HG02678 (cell line): Measurements from ENCODE around the gene PRKG1.
A peak's percentile ranks its signal among the peaks of the same experiment; 100 is the strongest.
"Not testable (repeated sequence)": the region's sequence is repeated elsewhere in the genome, so short reads cannot be mapped to it uniquely, and the experiment has no call there.

Source experiments
- ATAC-seq: cut with Tn5 transposase; IDR thresholded peaks from one replicate; pipeline ENCODE4 v1.9.1; 2021; ENCODE audit warnings: mild to moderate bottlenecking, moderate library complexity; ENCODE audit not compliant: unreplicated experiment

Gene PRKG1

DNA sequence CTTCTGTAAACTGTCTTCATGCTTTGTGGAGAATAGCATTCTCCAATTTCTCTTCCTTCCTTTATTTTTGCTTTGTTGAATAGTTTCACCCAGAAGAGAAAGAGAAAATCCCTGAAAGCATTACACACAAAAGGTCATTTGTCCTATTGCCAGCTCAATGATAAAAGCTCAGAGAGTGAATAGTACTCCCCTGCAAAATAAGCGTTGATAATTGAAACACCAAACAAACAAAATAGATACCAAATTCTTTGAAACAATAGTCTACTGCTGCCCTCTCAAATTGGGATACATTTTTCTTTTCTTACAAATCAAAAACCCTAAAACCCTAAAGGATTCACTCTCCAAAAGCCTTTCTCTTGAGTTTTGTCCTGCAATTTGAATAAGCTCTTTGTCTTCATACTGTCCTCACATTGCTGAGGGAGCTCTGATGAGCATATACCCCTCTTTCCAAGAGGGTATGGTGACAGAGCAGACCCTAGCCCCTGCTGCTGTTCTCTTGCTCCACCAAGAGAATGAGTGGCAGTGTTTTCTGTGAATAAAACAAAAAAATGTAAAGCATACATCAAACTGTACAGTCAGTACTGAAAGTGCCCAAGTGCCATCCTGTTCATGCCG lies 490.7 kb downstream of the PRKG1 start:
- no peak for ATAC-seq

DNA sequence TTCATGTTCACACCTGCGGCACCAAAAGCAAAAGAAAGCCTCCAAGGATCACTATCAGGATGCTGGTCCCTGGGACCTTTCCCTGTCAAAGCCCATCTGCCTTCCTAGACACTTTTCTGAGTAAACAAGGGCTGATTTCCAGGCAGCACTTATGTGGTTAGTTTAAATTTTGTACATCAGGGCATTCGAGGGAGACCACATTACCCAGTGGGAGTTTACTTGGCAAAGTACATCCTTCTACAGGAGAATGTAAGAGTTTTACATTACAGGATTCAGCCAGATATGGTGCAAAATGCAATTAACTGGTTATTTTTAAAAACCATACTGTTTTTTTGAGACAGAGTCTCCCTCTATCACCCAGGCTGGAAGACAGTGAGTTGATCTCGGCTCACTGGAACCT lies 493.0 kb downstream of the PRKG1 start:
- no peak for ATAC-seq

DNA sequence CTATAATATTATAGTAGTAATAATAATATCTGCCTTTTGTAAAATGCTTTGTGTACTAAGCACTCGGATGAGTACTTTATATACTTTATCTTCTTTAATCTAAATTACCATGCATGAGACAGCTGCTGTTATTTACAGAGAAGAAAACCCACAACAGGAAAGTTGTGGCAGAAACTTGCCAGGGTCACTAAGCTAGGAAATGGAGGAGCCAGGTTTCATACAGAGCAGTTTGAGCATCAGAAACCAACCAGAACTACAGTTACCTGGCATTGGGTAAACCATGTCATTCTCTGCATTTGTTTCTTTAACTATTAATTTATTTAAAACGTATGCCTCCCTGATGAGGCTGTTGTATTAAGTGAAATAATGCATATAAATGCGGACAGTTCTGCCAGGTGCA lies 495.2 kb downstream of the PRKG1 start:
- ATAC-seq: no peak

DNA sequence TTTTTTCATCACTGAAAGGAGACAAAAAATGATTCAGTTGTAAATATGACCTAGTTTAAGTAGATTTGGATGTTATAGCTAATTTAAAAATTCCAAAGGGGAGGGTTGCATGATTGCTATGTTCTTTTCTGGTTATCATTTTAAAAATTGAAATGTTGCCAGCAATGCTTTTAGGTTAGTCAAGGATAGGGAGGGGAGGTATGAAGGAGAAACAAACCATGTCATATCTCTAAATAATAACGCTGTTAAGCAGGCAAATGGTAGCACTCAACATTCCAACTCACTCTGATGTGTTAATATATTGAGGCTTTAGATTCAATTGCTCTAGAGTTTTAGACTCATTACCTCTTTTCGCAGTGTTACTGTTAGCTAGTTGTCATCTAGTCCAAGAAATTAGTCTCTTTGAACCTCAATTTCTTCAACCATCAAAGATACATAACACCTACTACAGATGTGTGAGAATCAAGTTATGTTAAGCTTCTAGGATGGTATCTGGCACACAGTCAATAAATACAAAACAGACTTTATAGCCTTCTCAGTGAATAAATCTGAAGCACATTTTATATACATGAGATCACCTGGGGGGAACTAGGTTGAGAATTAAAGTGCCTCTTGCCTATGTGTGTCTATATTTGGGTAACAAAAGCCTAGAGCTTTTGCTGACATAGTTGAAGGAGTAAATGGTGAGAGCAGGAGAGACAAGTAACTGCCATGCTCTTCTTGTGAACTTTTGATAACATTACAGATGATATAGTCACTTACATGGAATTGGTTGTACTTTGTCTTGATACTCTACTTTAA lies 500.2 kb downstream of the PRKG1 start:
- ATAC-seq: no peak

DNA sequence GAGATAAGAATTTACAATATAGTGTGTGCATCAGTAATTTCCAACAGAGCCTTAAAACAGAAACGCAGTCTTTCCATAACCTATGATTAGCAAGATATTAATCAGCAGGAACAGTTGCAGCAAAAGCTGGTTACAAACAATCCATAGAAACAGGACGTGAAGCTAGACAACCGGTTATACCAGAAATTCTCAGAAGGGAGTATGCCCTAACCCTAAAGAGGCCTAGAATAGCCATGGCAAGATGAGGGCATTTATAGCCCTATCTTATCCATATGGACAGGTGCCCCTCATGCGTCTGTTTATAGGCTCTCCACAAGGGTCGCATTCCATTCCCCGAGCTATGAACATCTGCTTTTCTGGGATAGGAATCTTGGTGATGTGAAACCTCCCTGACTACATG lies 506.9 kb downstream of the PRKG1 start:
- not testable (repeated sequence) for ATAC-seq

DNA sequence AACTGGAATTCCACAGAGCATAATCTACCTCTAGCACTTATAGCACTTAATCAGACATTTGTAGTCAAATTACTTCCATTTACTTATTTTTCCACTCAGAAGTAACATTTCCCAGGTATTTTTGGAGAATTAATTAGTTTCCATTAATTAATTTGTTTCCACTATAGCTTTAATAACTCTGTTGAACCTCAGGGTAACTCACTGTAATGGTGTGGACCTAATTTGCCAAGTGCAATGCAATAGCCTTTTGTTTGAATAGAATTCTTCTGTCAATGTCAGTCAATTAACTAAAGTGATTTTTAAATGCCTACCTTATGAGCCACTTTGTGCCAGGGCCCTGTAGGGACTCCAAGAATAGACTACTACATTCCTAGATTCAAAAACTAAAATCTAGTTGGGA lies 509.7 kb downstream of the PRKG1 start:
- ATAC-seq: no peak

DNA sequence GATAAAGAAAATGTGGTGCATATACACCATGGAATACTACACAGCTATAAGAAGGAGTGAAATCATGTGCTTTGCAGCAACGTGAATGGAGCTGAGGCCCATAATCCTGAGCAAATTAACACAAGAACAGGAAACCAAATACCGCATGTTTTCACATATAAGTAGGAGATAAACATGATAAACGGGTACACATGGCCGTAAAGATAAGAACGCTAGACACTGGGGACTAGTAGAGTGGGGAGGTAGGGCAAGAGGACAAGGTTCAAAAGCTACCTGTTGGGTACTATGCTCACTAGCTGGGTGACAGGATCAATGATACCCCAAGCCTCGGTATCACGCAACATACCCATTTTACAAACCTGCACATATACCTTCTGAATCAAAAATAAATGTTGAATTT lies 511.5 kb downstream of the PRKG1 start:
- ATAC-seq: no peak

DNA sequence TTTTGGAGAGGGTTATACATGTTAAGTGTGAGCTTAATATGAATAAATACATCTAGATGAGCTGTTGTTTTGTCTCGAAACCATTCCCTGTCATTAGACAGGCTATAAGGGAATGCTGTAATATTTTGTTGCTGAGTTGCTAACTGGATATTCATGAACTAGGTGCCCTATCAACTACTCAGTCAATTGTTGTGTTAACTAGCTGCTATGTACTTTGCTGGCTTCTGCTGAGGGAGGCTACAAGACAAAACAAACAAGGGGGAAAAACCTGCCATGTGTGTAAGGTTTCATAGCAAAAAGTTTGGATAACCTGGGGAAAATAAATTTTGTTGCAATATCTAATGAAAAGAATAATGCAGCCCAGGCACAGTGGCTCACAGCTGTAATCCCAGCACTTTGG lies 514.7 kb downstream of the PRKG1 start:
- no peak for ATAC-seq

DNA sequence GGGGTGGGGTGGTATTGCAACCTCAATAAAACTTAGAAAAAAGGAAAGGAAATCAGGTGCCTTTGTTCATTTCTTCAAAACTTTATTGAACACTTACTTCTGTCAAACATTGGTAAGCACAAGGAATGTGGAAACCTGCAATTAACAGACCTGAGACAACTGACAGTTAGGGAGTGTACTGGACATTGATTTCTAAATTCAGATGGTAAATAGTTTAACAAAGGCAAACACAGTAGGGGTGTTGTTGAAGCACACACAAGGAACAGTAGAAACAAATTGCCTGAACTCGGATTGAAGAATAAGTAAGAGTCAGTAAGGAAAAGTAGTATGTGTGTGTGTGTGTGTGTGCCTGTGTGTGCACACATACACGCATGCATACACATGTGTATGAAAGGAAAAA lies 516.5 kb downstream of the PRKG1 start:
- no peak for ATAC-seq

DNA sequence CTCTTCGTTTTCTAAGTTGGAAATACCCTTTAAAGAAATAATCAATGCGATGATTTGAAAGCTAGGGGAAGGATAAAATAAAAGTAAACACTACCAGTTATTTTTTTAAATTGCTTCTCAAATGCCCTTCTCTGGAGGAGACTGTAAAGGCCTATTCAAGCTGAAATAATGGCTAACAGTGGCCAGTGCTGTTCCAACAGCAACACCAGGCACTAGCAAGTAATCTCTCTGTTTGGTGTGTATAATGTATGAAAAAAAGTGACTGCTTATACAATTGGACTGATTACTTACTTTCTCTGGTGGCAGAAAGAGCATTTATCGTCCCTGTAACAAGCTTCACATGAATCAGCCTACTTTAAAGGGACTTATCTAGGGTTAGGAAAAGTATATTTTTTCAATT lies 522.4 kb downstream of the PRKG1 start:
- no peak for ATAC-seq

DNA sequence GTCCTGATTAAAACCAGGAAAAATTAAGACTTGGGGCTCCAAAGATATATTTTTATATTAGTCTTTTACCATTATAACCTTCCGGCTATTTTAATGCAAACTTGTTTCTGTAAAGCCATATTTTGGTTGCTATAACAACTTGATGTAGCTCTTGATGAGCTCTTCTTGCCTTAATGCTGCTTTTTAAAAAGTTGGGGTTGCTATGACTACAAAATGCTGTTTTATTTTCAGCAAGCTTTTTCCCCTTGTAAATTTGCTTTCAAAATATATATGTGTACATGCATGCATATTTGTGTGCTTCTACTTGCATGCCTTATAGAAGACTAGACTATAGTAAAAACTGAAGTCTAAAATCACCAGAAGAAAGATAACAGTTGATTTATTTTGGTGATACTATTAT lies 525.4 kb downstream of the PRKG1 start:
- ATAC-seq: no peak

DNA sequence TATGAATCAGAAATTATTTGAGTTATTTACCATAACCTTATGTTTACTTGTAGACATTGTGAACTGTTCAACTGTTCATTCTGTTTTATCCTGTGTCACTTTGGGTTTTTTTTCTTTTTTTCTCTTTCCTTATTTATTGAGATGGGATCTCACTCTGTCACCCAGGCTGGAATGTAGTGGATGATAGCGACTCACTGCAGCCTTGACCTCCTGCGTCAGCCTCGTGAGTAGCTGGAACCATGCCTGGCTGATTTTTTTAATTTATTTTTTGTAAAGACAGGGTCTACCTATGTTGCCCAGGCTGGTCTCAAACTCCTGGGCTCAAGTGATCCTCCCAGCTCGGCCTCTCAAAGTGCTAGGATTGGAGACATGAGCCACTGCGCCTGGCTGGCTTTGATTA lies 528.0 kb downstream of the PRKG1 start:
- ATAC-seq: no peak

DNA sequence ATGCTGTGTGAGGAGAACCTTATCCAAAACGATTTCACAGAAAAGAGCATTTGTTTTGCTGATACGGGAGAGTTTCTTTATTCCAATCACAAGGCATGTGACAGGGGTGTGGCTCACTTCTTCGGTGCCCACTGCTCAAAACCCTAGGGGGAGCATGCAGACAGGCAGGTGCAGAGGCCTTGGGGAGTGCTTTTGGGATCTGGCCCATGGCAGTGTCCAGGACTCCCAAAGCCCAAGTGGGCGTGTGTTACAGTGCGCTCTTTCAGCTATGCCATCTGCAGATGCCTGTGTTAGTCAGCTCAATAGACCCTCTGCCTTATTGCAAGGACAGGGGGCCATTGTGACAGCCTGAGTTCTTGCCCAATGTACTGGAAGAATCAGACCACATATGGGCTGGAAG lies 530.3 kb downstream of the PRKG1 start:
- no peak for ATAC-seq

DNA sequence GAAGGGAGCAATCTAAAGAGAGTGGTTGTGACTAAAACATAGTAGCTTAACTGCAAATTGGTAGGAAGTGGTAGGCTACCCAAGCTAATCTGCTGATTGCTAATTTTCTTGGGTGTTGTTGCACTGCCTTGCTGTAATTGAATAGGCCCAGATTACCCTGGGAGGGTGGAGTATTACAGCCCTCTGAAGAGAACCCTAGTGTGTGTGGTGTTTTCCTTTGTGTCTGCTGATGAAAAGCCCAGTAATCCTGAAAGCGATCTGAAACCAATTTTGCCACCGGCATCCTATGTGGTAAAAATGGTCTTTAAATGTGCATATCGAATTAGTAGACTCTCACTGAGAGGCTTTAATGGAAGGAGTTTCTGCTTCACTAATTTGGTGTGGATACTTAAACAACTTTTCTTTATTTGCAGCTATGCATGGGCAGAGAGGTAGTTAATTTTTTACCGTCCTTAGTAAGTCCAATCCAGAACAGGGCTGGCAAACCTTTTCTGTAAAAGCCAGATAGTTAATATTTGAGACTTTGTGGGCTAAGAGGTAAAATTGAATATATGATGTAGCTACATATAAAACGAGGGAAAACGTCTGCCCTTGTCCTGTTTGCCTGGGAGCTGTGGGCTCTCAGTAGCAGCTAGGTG lies 532.7 kb downstream of the PRKG1 start:
- no peak for ATAC-seq

DNA sequence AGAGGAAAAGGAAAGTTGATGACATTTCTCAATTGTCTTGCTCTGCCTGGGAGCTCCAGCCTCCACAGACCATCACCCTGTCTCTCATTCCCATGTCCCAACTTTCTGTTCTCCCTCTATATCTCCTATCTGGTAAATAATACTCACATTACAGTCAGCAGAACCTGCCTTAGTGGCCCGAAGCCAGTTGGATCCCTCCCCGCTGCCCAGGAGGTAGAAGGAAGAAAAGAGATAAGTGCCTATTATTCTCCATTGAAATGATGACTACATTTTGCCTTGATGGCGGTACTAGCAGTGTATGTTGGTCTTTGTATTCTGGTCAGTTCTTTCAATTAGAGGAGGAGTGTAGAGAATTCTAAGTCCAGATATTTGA lies 533.2 kb downstream of the PRKG1 start:
- ATAC-seq: no peak

DNA sequence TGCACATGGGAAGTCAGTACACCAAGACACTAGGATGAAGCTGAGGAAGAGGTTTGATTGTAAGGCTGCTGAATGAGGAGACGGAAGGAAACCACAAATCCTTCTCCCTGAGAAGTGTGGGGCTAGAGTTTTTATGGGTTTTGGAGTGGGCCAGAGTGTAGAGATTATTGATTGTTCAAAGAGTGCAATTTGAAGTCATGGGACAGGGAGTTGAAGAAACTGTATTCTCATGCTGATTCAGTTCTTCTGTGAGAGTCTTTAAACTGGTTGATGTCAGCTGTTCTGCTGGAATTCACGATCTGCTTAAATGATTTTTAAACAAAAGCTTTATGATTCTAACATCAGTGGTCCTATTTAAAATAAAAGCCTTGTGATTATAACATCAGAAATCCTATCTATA lies 533.9 kb downstream of the PRKG1 start:
- ATAC-seq: no peak

DNA sequence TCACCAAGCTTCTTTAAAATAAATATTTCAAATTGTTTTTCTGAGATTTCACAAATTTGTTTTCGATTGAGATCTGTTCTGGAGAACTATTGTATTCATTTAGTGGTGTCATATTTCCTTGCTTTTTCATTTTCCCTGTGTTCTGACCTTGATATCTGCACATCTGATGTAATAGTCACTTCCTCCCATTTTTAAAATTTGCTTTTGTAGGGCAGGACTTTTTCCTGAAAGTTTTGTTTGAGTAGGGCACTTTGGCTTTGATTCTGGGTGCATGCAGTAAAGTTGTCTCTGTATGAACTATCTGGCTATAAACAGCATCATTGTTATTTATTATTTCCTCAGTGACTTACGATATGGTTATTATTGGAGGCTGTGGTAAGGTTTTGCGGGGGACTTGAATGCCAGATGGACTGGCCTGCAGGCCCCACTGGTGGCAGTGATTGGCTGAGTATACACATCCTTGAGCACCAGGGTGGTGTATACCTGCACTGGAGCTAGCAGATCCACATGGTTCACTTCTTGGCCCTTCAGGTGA lies 541.5 kb downstream of the PRKG1 start:
- ATAC-seq: no peak

DNA sequence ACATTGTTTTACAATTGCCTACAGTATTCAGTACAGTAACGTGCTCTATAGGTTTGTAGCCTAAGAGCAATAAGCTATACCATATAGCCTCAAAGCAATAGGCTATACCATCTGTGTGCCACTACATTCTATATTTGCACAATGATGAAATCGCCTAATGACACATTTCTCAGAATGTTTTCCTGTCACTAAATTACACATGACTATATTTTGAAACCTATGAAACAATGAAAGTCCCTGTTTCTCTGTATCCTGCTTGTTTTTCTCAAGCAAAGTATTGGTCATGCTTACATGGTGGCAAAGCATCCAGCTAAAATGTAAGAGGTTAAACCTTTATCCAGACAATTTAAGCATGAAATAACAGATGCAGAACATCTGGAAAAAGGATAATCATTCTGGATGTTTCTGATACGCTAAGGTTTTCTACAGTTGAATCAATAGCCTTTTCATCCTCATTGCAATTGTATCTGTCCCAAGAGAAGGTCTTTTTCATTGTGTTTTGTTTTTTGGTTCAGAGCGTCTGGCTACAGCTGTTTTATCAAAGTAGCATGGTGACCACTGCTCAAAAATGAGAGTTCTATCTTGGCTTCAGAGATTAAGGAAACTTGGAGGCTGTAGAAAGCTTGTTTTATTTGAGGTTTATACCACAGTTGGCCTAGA lies 543.4 kb downstream of the PRKG1 start:
- ATAC-seq: peak; percentile 30

DNA sequence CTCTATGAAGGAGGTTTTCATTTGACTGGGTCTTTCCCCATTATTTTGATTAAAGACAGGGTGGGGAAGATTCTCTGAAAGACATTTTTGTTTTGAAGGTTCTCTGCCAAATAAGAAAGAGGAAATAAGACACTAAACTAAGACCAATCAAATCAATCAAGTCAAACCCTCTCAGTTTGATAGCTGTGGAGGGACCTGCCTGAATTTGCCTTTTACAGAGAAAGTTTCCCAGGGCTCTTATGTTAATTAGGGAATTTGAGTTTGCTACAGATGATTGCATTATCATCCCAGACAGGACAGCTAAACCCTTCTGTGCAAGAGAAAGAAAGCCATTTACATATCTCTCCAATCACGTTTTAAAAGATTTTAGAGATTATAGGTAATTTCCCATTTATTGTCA lies 545.1 kb downstream of the PRKG1 start:
- ATAC-seq: peak; percentile 27

DNA sequence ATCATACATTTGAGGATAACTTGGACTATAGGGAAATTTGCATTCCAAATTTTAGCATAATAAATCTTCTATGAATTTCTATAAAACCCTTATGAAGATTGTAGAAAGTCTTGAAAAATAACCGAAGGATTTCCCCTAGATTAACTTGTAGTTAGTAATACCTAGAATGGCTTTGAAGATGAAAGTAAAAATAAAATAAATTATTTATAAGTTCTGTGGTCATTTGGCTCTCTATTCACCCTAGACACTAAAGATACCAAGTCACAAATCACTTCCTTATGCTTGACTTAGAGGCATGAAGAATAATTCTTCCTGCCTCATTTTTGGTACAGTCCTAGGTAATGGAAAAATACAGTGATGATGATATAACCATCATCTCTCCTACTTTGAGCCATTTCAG lies 545.8 kb downstream of the PRKG1 start:
- peak; percentile 61 for ATAC-seq

DNA sequence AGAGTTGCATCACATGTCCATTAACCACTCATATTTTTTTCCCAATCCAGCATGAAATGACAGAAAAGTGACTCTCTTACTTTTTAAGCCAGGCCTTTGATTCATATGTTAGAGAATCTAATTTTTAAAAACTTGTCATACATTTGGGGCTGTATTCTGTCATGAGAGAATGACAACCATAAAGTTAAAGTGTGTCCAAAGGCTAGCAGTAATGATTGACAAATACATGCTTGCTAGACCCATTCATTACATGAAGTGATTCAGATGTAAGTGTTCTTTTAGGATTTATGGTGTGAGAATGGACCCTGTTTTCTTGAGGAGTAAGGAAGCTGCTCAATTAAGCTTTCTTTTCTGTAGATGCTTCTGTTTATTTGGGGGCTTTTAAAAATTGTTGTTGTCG lies 549.7 kb downstream of the PRKG1 start:
- ATAC-seq: no peak
